Loucy (cell line): Measurements from ENCODE around the gene BABAM2.

ENCODE experiments used
- H2AFZ ChIP-seq: fragments of 200-600 bp; sonication (generic); 2 replicates; pipeline ENCODE4 v1.6.0; 2016; ENCODE audit warnings: antibody characterized with exemption, mild to moderate bottlenecking, low read length, moderate library complexity
- H3F3A ChIP-seq: fragments of 200-600 bp; 2 replicates; pipeline ENCODE4 v1.6.0; 2016; ENCODE audit warnings: antibody characterized with exemption, low read depth, mild to moderate bottlenecking
- H3K27me3 ChIP-seq: fragments of 200-600 bp; sonication (generic); 2 replicates; pipeline ENCODE4 v1.6.1; 2014; ENCODE audit warnings: low read length, mild to moderate bottlenecking; ENCODE audit not compliant: insufficient read depth, poor library complexity, severe bottlenecking
- H3K36me3 ChIP-seq: fragments of 200-600 bp; sonication (generic); 2 replicates; pipeline ENCODE4 v1.6.1; 2016; ENCODE audit warnings: low read length; ENCODE audit not compliant: insufficient read depth
- H3K4me1 ChIP-seq: fragments of 200-600 bp; sonication (generic); 2 replicates; pipeline ENCODE4 v1.5.1; 2014; ENCODE audit warnings: low read length, mild to moderate bottlenecking; ENCODE audit not compliant: insufficient read depth, poor library complexity, severe bottlenecking
- H3K4me2 ChIP-seq: fragments of 200-600 bp; sonication (generic); 2 replicates; pipeline ENCODE4 v1.6.0; 2014; ENCODE audit warnings: antibody characterized with exemption, low read length, low read depth, mild to moderate bottlenecking; ENCODE audit not compliant: poor library complexity, severe bottlenecking
- H3K4me3 ChIP-seq: fragments of 200-600 bp; sonication (generic); 2 replicates; pipeline ENCODE4 v1.5.1; 2014; ENCODE audit warnings: low read length, mild to moderate bottlenecking, mixed read lengths; ENCODE audit not compliant: poor library complexity, severe bottlenecking
- H3K79me2 ChIP-seq: fragments of 200-600 bp; sonication (generic); 2 replicates; pipeline ENCODE4 v1.6.1; 2014; ENCODE audit warnings: low read length; ENCODE audit not compliant: insufficient read depth
- H3K9ac ChIP-seq: fragments of 200-600 bp; sonication (generic); 2 replicates; pipeline ENCODE4 v1.6.0; 2014; ENCODE audit warnings: mild to moderate bottlenecking, low read depth, low read length, moderate library complexity; ENCODE audit not compliant: poor library complexity, severe bottlenecking
- H3K9me2 ChIP-seq: fragments of 200-600 bp; sonication (generic); replicated peaks from 2 replicates; pipeline ENCODE4 v1.6.1; 2016; ENCODE audit warnings: low read depth, low read length, mixed read lengths
- H3K9me3 ChIP-seq: fragments of 200-600 bp; sonication (generic); 2 replicates; pipeline ENCODE4 v1.6.1; 2014; ENCODE audit warnings: mild to moderate bottlenecking, antibody characterized with exemption, low read length, low read depth; ENCODE audit not compliant: insufficient read depth
- H4K20me1 ChIP-seq: fragments of 200-600 bp; sonication (generic); 2 replicates; pipeline ENCODE4 v1.6.0; 2014; ENCODE audit warnings: antibody characterized with exemption, low read length, mild to moderate bottlenecking; ENCODE audit not compliant: insufficient read depth, poor library complexity, severe bottlenecking
- EZH2phosphoT487 ChIP-seq: fragments of 200-600 bp; IDR thresholded peaks from 2 replicates; pipeline ENCODE4 v1.6.1; 2018; ENCODE audit warnings: antibody characterized with exemption, mild to moderate bottlenecking, moderate library complexity, borderline replicate concordance
- TF ChIP-seq, protein P1 (sequence below): fragments of 200-600 bp; sonication (generic); conservative IDR thresholded peaks from 2 replicates; pipeline ENCODE4 v1.5.1; 2014; ENCODE audit warnings: mild to moderate bottlenecking, antibody characterized with exemption, low read length

BABAM2 gene

DNA sequence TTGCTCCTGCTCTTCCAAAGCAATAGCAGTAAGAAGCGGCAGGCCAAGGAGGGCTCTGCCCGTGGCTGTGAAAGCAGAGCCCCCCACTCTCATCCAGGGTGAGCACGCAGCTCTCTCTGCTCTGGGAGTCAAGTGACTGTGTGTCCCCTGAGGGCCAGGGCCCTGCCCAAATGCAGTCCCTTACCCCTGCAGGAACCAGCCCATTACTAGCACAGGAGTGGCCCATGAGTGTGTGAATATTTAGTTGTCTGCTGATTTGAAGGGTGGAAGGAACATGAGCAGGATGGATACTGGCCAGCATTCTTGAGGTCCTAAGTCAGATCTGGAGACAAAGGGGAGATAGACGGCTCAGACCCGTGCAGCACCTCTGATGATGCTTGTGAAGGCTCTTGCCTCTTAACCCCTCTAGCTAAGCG is 432.5 kb downstream of the BABAM2 start:
- no peaks in the 10 kb centered on the region for H3K9me2 ChIP-seq
- H4K20me1 ChIP-seq = no peaks in the 10 kb centered on the region
- TF ChIP-seq EZH2phosphoT487 = no peak
- TF ChIP-seq, protein P1, sequence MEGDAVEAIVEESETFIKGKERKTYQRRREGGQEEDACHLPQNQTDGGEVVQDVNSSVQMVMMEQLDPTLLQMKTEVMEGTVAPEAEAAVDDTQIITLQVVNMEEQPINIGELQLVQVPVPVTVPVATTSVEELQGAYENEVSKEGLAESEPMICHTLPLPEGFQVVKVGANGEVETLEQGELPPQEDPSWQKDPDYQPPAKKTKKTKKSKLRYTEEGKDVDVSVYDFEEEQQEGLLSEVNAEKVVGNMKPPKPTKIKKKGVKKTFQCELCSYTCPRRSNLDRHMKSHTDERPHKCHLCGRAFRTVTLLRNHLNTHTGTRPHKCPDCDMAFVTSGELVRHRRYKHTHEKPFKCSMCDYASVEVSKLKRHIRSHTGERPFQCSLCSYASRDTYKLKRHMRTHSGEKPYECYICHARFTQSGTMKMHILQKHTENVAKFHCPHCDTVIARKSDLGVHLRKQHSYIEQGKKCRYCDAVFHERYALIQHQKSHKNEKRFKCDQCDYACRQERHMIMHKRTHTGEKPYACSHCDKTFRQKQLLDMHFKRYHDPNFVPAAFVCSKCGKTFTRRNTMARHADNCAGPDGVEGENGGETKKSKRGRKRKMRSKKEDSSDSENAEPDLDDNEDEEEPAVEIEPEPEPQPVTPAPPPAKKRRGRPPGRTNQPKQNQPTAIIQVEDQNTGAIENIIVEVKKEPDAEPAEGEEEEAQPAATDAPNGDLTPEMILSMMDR = no peak

DNA sequence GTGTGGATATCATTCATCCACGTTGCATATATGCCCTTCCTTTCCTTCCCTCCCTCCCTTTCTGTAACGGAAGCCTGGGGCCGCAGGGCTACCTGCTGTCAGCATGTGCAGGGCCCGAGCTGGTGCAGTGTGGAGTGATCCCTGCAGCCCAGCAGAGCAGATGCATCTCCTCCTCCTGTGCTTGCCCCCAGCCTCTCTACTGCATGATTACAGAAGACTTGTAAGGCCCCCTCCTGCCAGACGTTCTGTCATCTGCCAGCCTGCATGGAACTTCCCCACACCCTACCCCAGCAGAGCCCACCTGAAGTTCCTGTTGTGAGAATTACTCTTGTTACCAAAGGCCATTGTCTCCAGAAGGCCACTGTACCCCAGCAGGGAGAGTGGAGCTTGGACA is 434.6 kb downstream of the BABAM2 start:
- peaks cover 24% of the 10 kb centered on the region for H3K4me1 ChIP-seq
- H2AFZ ChIP-seq = no peak overlapping the region
- no peak overlapping the region for H3K9ac ChIP-seq
- H3F3A ChIP-seq = no peaks in the 10 kb centered on the region
- H3K36me3 ChIP-seq = no peaks in the 10 kb centered on the region
- no peak overlapping the region for H3K4me2 ChIP-seq
- H3K9me2 ChIP-seq = no peaks in the 10 kb centered on the region
- no peaks in the 10 kb centered on the region for H3K79me2 ChIP-seq
- H4K20me1 ChIP-seq = no peaks in the 10 kb centered on the region
- no peak overlapping the region for H3K4me3 ChIP-seq
- H3K9me3 ChIP-seq = no peaks in the 10 kb centered on the region
- H3K27me3 ChIP-seq = no peaks in the 10 kb centered on the region
- TF ChIP-seq, protein P1 = no peak
- no peak for TF ChIP-seq EZH2phosphoT487

More for the DNA sequence above, 432.5 kb downstream of the BABAM2 start:
- peaks cover 26% of the 10 kb centered on the region for H3K4me1 ChIP-seq
- H3K36me3 ChIP-seq = no peaks in the 10 kb centered on the region
- no peak overlapping the region for H3K9ac ChIP-seq
- no peak overlapping the region for H2AFZ ChIP-seq
- no peaks in the 10 kb centered on the region for H3K79me2 ChIP-seq
- H3K27me3 ChIP-seq = no peaks in the 10 kb centered on the region
- H3F3A ChIP-seq = no peaks in the 10 kb centered on the region
- H3K4me3 ChIP-seq = no peak overlapping the region
- no peak overlapping the region for H3K4me2 ChIP-seq
- H3K9me3 ChIP-seq = no peaks in the 10 kb centered on the region

DNA sequence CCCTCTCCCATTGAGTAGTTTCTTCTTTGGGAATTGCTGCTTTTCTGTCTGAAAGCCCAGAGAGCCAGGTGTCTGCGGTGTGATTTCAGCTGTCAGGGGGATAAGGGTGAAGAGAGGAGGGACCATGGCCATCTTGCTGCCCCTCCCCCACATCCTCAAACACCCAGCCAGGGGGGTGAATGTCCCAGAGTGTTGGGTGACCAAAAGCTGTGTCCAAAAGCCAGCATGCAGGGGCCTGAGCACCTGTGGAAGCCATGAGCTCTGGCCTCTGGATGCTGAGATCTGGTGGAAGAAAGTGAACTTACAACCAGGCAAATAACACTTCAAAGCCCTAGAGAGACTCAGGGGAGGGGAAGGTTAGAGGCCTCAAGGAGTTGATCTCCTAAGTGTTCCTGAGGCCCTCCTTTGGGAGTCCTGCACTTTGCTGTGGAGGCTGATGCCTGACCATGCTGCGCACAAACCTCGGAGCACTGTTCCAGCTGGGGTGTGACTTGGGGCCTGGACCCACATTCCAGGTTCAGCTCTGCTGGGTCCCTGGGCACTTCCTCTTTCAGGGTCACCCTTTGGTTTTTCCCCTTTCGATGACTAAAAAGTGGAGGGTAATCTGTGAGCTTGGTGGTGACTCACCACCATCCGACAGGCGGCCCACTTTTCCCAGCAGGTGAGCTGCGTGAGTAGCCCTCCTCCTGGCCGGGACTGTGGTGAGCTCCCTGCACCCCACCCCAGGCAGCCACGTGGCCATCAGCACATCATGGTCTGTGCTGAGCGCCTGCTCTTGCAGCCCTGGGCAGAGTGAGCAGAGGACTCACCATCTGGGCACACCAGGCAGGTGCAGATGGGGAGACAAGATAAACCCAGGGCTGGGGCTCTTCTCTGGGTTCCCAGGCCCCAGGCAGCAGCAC is 435.3 kb downstream of the BABAM2 start:
- Histone ChIP-seq H3K9me2 (no peaks in the 10 kb centered on the region), H3K9me3 (no peaks in the 10 kb centered on the region), H3K9ac (no peak overlapping the region), H3K36me3 (no peaks in the 10 kb centered on the region), H4K20me1 (no peaks in the 10 kb centered on the region), H3K79me2 (no peaks in the 10 kb centered on the region), H3K4me3 (no peak overlapping the region), H3K4me2 (no peak overlapping the region), H3F3A (no peaks in the 10 kb centered on the region), H3K4me1 (peaks cover 17% of the 10 kb centered on the region), H2AFZ (no peak overlapping the region), H3K27me3 (no peaks in the 10 kb centered on the region)
- TF ChIP-seq, protein P1 = no peak
- no peak for TF ChIP-seq EZH2phosphoT487
